Measurements from ENCODE around the gene SULT4A1. TPM values are rescaled to one million over a fixed set of nuclear protein-coding genes. Genes with fewer than 3 reads are reported as not detected.

The SULT4A1 gene
- total and polyA plus RNA-seq, 2 of the 4 experiments (the other 2 are of a cell fraction), result 1.1 to 5.2 TPM

- TF ChIP-seq RFX5 (IDR thresholded peaks at IDR 0.05; ENCODE audit: low read depth, low read length) (no peak), FOS (IDR thresholded peaks at IDR 0.05; ENCODE audit: low read depth, low read length) (no peak), MAFK (IDR thresholded peaks at IDR 0.05; ENCODE audit: low read depth, low read length) (no peak), NFE2L2 (IDR thresholded peaks at IDR 0.05; ENCODE audit: low read depth, low read length) (no peak)
- TF ChIP-seq, protein P1, sequence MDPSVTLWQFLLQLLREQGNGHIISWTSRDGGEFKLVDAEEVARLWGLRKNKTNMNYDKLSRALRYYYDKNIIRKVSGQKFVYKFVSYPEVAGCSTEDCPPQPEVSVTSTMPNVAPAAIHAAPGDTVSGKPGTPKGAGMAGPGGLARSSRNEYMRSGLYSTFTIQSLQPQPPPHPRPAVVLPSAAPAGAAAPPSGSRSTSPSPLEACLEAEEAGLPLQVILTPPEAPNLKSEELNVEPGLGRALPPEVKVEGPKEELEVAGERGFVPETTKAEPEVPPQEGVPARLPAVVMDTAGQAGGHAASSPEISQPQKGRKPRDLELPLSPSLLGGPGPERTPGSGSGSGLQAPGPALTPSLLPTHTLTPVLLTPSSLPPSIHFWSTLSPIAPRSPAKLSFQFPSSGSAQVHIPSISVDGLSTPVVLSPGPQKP (IDR thresholded peaks at IDR 0.05; ENCODE audit: borderline replicate concordance, low read depth, low read length), result no peak
Observed at GRCh38 chr22:43832393-43833265, 29.7 kb downstream of the SULT4A1 start (continued).
